GM23248 (cell line): ENCODE measurements around the gene XBP1. TPM values are rescaled to one million over a fixed set of nuclear protein-coding genes. Genes with fewer than 3 reads are reported as not detected.

Experiments
- DNase-seq: peaks from one replicate; pipeline ENCODE4 v3.0.0-alpha.2; 2015
- H2AFZ ChIP-seq: fragments of 200-600 bp; sonication (generic); 2 replicates; pipeline ENCODE4 v1.6.1; 2016; ENCODE audit warnings: antibody characterized with exemption
- H3F3A ChIP-seq: fragments of 200-600 bp; sonication (generic); 2 replicates; pipeline ENCODE4 v1.6.1; 2016; ENCODE audit warnings: mild to moderate bottlenecking, antibody characterized with exemption, mixed run types; ENCODE audit not compliant: insufficient read depth
- H3K27ac ChIP-seq: fragments of 200-600 bp; sonication (generic); 2 replicates; pipeline ENCODE4 v1.5.1; 2016; ENCODE audit warnings: mild to moderate bottlenecking
- H3K27me3 ChIP-seq: fragments of 200-600 bp; sonication (generic); replicated peaks from 2 replicates; pipeline ENCODE4 v1.6.1; 2016; ENCODE audit warnings: mild to moderate bottlenecking; ENCODE audit not compliant: insufficient read depth
- H3K36me3 ChIP-seq: fragments of 200-600 bp; sonication (generic); 2 replicates; pipeline ENCODE4 v1.6.1; 2016; ENCODE audit warnings: low read depth, mild to moderate bottlenecking
- H3K4me1 ChIP-seq: fragments of 200-600 bp; sonication (generic); 2 replicates; pipeline ENCODE4 v1.6.1; 2016; ENCODE audit warnings: mild to moderate bottlenecking; ENCODE audit not compliant: insufficient read depth
- H3K4me2 ChIP-seq: fragments of 200-600 bp; sonication (generic); one replicate; pipeline ENCODE4 v1.6.1; 2016; ENCODE audit warnings: mild to moderate bottlenecking; ENCODE audit not compliant: unreplicated experiment
- H3K4me3 ChIP-seq: fragments of 200-600 bp; sonication (generic); 2 replicates; pipeline ENCODE4 v1.5.1; 2016; ENCODE audit warnings: mild to moderate bottlenecking
- H3K79me2 ChIP-seq: fragments of 200-600 bp; sonication (generic); 2 replicates; pipeline ENCODE4 v1.6.1; 2016; ENCODE audit warnings: mild to moderate bottlenecking; ENCODE audit not compliant: insufficient read depth
- H3K9ac ChIP-seq: fragments of 200-600 bp; sonication (generic); 2 replicates; pipeline ENCODE4 v1.6.1; 2016; ENCODE audit warnings: mild to moderate bottlenecking
- H3K9me2 ChIP-seq: fragments of 200-600 bp; sonication (generic); 2 replicates; pipeline ENCODE4 v1.6.1; 2016; ENCODE audit warnings: mixed run types, mild to moderate bottlenecking, moderate library complexity; ENCODE audit not compliant: insufficient read depth
- H3K9me3 ChIP-seq: fragments of 200-600 bp; sonication (generic); one replicate; pipeline ENCODE4 v1.6.1; 2017; ENCODE audit warnings: low read depth
- H4K20me1 ChIP-seq: fragments of 200-600 bp; sonication (generic); 2 replicates; pipeline ENCODE4 v1.6.0; 2016; ENCODE audit not compliant: insufficient read depth
- EZH2 ChIP-seq: fragments of 200-600 bp; sonication (generic); IDR thresholded peaks from 2 replicates; pipeline ENCODE4 v1.6.1; 2018; ENCODE audit warnings: antibody characterized with exemption, mild to moderate bottlenecking; ENCODE audit not compliant: insufficient read depth, poor library complexity, severe bottlenecking
- EZH2phosphoT487 ChIP-seq: fragments of 200-600 bp; sonication (generic); IDR thresholded peaks from 2 replicates; pipeline ENCODE4 v1.6.1; 2018; ENCODE audit warnings: antibody characterized with exemption, moderate library complexity, mild to moderate bottlenecking, low read depth; ENCODE audit not compliant: insufficient read depth
- WGBS, 2 experiments: methylation state at CpG; one replicate each; pipeline ENCODE4 v1.1.6; 2015 to 2017; ENCODE audit warnings: low lambda C conversion rate in 2 of 2, low coverage in 1 of 2; ENCODE audit errors: missing lambda C conversion rate in 2 of 2; 5-methylcytosine and 5-hydroxymethylcytosine counted together
- in situ Hi-C: fragments of 300-500 bp; cut with MboI; formaldehyde crosslinking; loops from 2 replicates; pipeline ENCODE4 v1.15.0; 2020
- polyA plus RNA-seq: library from polyadenylated mRNA; unstranded; fragments of >200 nt; fragmentation: Nextera tagmentation; extraction: Ambion mirVana; gene quantifications from 2 replicates; pipeline ENCODE4 v1.2.1, GENCODE V29; 2016
- total RNA-seq: library from RNA; depleted of rRNA; stranded (reverse); fragments of >200 nt; shearing (Covaris generic); gene quantifications from 2 replicates; pipeline ENCODE4 v1.2.3, GENCODE V29; 2014

Gene XBP1
- total and polyA plus RNA-seq, 2 experiments from 2014 or later = 256 to 324 TPM

- Histone ChIP-seq H3K27me3 (no peaks in the 10 kb centered on the region), H3K4me3 (no peak overlapping the region), H3K9ac (no peak overlapping the region), H3K4me1 (no peaks in the 10 kb centered on the region), H3K9me2 (no peaks in the 10 kb centered on the region), H2AFZ (no peak overlapping the region), H3F3A (no peaks in the 10 kb centered on the region), H4K20me1 (no peaks in the 10 kb centered on the region), H3K27ac (no peak overlapping the region), H3K79me2 (no peaks in the 10 kb centered on the region), H3K4me2 (no peak overlapping the region), H3K9me3 (no peaks in the 10 kb centered on the region), H3K36me3 (no peaks in the 10 kb centered on the region)
- in situ Hi-C loops = no loop called here
- TF ChIP-seq EZH2phosphoT487 = no peak
- no peak for TF ChIP-seq EZH2
- peak; percentile 6 for DNase-seq
- 82 to 83% methylated on average over 5 of the region's 5 CpGs for WGBS, 2 experiments
Observed at GRCh38 chr22:28841111-28841510, 40.7 kb upstream of the XBP1 start.

GRCh38 chr22:28838971-28839370 is 38.6 kb upstream of the XBP1 start:
- in situ Hi-C loops = no loop called here
- Histone ChIP-seq H3K9me2 (no peaks in the 10 kb centered on the region), H3K4me2 (no peak overlapping the region), H3K4me3 (no peak overlapping the region), H3K27me3 (no peaks in the 10 kb centered on the region), H3K4me1 (no peaks in the 10 kb centered on the region), H3K27ac (no peak overlapping the region), H3K9ac (no peak overlapping the region), H2AFZ (no peak overlapping the region), H3K9me3 (no peaks in the 10 kb centered on the region), H3K79me2 (no peaks in the 10 kb centered on the region), H3K36me3 (no peaks in the 10 kb centered on the region), H3F3A (no peaks in the 10 kb centered on the region), H4K20me1 (no peaks in the 10 kb centered on the region)
- TF ChIP-seq EZH2phosphoT487 (no peak), EZH2 (no peak)
- 70 to 76% methylated on average over 5 of the region's 5 CpGs for WGBS, 2 experiments
- no peak for DNase-seq

GRCh38 chr22:28837640-28838039 is 37.3 kb upstream of the XBP1 start:
- Histone ChIP-seq H3K9ac (no peak overlapping the region), H4K20me1 (no peaks in the 10 kb centered on the region), H3K36me3 (no peaks in the 10 kb centered on the region), H3K27me3 (no peaks in the 10 kb centered on the region), H3K4me3 (no peak overlapping the region), H3F3A (no peaks in the 10 kb centered on the region), H3K4me1 (no peaks in the 10 kb centered on the region), H3K4me2 (no peak overlapping the region), H3K79me2 (no peaks in the 10 kb centered on the region), H2AFZ (no peak overlapping the region), H3K9me2 (no peaks in the 10 kb centered on the region), H3K9me3 (no peaks in the 10 kb centered on the region), H3K27ac (no peak overlapping the region)
- in situ Hi-C loops = no loop called here
- no peak for DNase-seq
- 89% methylated on average over 6 of the region's 6 CpGs for WGBS, 2 experiments
- TF ChIP-seq EZH2 (no peak), EZH2phosphoT487 (no peak)

GRCh38 chr22:28835630-28836189 is 35.3 kb upstream of the XBP1 start:
- no peak overlapping the region for H3K9ac ChIP-seq
- no peak overlapping the region for H2AFZ ChIP-seq
- H3K4me3 ChIP-seq = no peak overlapping the region
- no peaks in the 10 kb centered on the region for H3K79me2 ChIP-seq
- 87 to 90% methylated on average over 11 of the region's 11 CpGs for WGBS, 2 experiments
- H3K9me2 ChIP-seq = no peaks in the 10 kb centered on the region
- no peaks in the 10 kb centered on the region for H3K4me1 ChIP-seq
- H3K9me3 ChIP-seq = no peaks in the 10 kb centered on the region
- no peaks in the 10 kb centered on the region for H4K20me1 ChIP-seq
- no peak overlapping the region for H3K27ac ChIP-seq
- H3K36me3 ChIP-seq = no peaks in the 10 kb centered on the region
- no peaks in the 10 kb centered on the region for H3F3A ChIP-seq
- DNase-seq = no peak
- in situ Hi-C loops = no loop called here
- TF ChIP-seq EZH2phosphoT487 (no peak), EZH2 (no peak)
- no peak overlapping the region for H3K4me2 ChIP-seq
- H3K27me3 ChIP-seq = no peaks in the 10 kb centered on the region
